Peyer's patch (tissue), 4 donors: ENCODE data around the gene NKAIN2.

ENCODE experiments used
- CTCF ChIP-seq, 6 experiments: fragments of 450-650 bp in 4 of 6; fragments of 200-600 bp in 2 of 6; sonication (generic) in 1 of 6; IDR thresholded peaks; one replicate each; pipeline ENCODE4 v1.5.1; 2017 to 2019; ENCODE audit warnings: antibody characterized with exemption in 6 of 6, mild to moderate bottlenecking in 3 of 6, moderate library complexity in 1 of 6
- POLR2A ChIP-seq, 2 donors: fragments of 450-650 bp; IDR thresholded peaks; one replicate each; pipeline ENCODE4 v1.5.1; 2017; ENCODE audit warnings: antibody characterized with exemption in 2 of 2, mild to moderate bottlenecking in 2 of 2, moderate library complexity in 2 of 2

DNA sequence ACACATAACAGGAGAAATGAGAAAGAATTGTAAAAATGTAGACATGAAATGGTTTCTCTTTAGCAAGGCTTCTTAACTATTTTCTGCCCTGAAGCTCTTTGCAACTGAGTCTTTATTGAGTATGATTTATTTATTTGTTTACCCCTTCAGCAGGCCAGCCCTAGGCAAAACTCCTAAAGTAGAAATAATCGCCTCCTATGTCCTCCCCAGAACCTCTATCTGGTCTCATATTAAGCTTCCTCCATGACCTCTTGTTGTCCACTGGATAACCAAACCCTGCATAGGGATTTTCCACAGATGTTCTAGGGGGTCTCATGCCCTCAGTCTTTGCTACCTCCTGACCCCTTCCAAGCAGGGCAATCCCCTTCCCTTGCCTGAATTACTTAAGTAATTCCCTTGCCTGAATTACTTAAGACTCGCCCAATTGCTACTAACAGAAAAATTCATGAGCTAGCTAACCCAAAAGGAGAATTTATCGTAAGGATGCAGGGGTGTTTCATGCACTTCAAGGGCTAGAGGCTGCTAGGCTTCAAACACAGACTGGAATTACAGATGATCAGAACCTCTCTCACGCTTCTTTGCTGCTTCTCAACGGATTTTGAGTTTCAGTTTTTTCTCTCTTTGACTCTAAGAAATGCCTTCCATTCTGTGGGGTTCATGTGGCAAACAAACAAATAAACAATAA, 732.6 kb downstream of the NKAIN2 start:
- no peak for TF ChIP-seq CTCF (IDR thresholded peaks at IDR 0.05)
- no peak for TF ChIP-seq POLR2A (IDR thresholded peaks at IDR 0.05)
